ENCODE results near the gene AKR1C8. TPM values are rescaled to one million over a fixed set of nuclear protein-coding genes. Genes with fewer than 3 reads are reported as not detected.
"Not testable (repeated sequence)": the region's sequence is repeated elsewhere in the genome, so short reads cannot be mapped to it uniquely, and the experiment has no call there.

Gene AKR1C8
- under 1 TPM; 0.16 to 0.43 (median 0.25) TPM for polyA plus RNA-seq (ENCODE audit: insufficient read length in 4 of 4)

DNA sequence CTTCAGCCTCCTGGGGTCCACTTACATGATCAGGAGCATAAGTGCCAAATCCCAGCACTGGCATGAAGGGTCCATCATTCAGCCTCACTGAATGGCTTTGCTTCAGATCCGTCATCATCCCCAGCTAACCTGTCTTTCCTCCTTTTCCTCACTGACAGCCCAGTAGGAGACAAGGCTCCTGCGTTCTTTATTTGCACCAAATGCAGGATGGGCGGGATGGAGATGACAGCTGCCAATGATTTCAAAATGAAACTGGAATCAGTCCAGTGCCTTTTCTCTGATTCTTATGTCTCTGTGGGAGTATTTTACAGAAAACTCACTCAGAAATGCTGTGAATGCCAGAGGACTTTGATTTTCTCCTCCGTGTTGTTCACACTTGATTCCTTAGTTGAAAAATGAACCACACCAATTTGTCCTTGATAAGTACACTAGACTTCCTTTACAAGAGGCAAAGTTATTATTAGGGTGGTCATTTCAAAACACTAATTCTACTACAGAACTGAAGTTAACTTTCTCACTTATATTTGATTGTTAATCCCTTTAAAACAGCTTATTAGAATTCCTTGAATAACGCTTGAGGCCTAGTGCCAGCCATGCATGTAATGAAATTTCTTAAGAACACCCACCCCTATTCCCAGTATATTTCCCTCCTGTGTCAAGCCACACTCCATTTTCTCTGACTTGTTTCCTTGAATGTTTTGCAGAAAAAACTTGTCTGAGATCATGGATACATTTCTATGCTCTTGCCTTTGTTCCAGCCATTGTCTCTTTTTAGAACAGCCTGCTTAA lies at the start of gene AKR1C8:
Gene AKR1C8 (minus strand): TSS at position 164 of the 789 bp plus-strand sequence. CDS start 46 bp downstream, at position 118.
- DNase-seq (ENCODE audit: low read depth in 4 of 4, low spot score in 2 of 4), result peak in 1 of 4 donors; percentile 15

DNA sequence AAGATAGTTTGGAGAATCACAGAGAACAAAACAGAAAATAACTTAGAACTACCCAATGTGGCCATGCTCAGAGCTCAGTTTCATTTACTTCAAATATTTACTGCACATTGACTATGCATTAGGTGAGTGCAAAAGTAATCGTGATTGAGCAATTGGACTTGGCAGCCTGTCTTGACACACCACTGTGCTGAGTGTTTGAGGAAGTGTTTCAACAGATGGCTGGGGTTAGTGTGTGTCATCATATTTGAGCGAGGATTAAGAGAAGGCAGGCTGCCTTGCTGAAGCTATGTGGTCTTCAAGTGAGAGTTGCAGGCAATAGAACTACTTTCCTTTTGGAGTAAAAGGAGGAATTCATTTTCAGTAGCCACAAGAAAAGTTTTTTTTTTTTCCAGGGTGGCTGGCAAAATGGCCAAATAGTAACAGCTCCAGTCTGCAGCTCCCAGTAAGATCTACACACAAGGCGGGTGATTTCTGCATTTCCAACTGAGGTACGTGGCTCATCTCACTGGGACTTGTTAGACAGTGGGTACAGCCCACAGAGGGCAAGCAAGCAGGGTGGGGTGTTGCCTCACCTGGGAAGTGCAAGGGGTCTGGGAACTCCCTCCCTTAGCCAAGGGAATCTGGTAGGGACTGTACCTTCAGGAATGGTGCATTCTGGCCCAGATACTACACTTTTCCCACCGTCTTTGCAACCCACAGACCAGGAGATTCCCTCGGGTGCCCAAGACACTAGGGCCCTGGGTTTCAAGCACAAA lies 49.3 kb upstream of the AKR1C8 start:
- no peak for DNase-seq (ENCODE audit: low read depth in 4 of 4, low spot score in 2 of 4)

GRCh38 chr10:5233324-5233723 lies 48.4 kb upstream of the AKR1C8 start:
- no peak for DNase-seq (ENCODE audit: low read depth in 4 of 4, low spot score in 2 of 4)

GRCh38 chr10:5229019-5229418 lies 44.1 kb upstream of the AKR1C8 start:
- no peak for DNase-seq (ENCODE audit: low read depth in 4 of 4, low spot score in 2 of 4)

GRCh38 chr10:5222942-5223341 lies 38.0 kb upstream of the AKR1C8 start:
- not testable (repeated sequence) for DNase-seq (ENCODE audit: low read depth in 4 of 4, low spot score in 2 of 4)

- DNase-seq (ENCODE audit: low read depth in 4 of 4, low spot score in 2 of 4), result no peak
Observed at GRCh38 chr10:5219262-5219661, 34.3 kb upstream of the AKR1C8 start.

DNA sequence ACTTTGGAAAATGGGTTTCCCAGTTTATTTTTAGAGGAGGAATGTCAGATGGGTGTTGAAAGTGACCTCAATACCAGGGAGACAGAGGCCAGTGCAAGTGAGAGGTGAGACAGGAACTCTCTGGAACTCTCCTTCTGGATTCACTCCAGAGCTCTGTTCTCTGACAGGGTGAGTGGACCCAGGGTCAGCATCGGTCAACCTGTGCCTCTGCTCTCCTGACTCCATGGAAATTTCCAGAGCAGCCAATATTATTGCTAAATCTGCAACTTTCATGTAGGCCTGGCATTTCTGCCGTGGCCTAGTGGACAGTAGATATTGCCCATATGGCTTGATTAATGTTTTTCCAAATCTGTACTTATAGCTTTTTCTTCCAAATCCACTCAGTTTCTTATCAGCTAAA lies 31.9 kb upstream of the AKR1C8 start:
- no peak for DNase-seq (ENCODE audit: low read depth in 4 of 4, low spot score in 2 of 4)

DNA sequence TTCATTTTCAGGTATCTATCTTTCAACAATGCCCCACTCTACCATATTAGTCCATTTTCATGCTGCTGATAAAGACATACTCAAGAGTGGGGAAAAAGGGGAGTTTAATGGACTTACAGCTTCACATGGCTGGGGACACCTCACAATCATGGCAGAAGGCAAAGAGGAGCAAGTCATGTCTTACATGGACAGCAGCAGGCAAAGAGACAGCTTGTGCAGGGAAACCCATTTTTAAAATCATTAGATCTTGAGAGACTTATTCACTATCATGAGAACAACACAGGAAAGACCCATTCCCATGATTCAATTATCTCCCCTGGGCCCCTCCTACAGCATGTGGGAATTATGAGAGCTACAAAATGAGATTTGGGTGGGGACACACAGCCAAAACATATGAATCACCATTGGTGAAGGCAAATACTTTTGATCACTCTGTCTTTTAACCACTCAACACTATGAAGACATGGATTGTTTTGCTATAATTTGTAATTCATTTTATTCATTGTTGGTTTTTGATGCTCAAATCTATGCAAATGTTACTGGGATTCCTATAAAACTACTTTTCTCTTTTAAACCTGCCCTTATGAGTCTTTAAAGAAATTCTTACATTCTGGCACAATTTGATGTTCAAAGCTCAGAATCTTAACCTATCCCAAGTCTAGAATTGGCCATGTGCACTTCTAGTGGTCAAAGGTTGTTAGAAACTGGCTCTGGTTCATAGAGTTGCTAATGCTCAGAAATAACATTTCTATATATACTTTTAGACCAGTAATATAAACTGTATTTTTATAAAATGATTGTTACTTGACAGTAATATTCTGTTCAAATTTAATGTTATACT lies 27.0 kb upstream of the AKR1C8 start:
- no peak for DNase-seq (ENCODE audit: low read depth in 4 of 4, low spot score in 2 of 4)

- not testable (repeated sequence) for DNase-seq (ENCODE audit: low read depth in 4 of 4, low spot score in 2 of 4)
Observed at GRCh38 chr10:5210261-5210660, 25.3 kb upstream of the AKR1C8 start.

DNA sequence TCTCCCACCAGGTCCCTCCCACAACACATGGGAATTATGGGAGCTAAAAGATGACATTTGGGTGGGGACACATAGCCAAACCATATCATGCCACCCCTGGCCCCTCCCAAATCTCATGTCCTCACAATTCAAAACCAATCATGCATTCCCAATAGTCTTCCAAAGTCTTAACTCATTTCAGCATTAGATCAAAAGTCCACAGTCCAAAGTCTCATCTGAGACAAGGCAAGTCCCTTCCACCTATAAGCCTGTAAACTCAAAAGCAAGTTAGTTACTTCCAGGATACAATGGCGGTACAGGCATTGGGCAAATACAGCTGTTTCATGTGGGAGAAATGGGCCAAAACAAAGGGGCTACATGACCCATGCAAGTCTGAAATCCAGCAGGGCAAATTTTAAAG lies 24.8 kb upstream of the AKR1C8 start:
- not testable (repeated sequence) for DNase-seq (ENCODE audit: low read depth in 4 of 4, low spot score in 2 of 4)

- no peak for DNase-seq (ENCODE audit: low read depth in 4 of 4, low spot score in 2 of 4)
Observed at GRCh38 chr10:5206799-5207198, 21.8 kb upstream of the AKR1C8 start.

DNA sequence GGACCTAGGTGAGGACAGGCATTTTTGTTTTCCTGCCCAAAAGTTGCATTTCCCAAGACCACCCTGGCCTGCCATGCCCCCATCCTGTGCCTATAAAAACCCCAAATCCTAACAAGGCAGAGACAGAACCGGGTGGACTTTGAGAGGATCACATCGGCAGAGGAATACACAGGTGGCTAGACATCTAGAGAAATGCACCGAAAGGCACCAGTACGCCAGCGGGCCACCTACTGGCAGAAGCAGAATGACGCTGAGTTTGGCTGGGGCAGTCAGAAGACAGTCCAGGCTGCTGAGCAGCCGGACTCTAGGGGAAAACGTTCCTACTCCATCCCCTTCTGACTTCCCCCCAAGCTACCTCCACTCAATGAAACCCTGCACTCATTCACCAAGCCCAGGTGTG lies 14.4 kb upstream of the AKR1C8 start:
- DNase-seq (ENCODE audit: low read depth in 4 of 4, low spot score in 2 of 4), result no peak

- DNase-seq (ENCODE audit: low read depth in 4 of 4, low spot score in 2 of 4), result no peak
Observed at GRCh38 chr10:5198386-5198785, 13.4 kb upstream of the AKR1C8 start.

DNA sequence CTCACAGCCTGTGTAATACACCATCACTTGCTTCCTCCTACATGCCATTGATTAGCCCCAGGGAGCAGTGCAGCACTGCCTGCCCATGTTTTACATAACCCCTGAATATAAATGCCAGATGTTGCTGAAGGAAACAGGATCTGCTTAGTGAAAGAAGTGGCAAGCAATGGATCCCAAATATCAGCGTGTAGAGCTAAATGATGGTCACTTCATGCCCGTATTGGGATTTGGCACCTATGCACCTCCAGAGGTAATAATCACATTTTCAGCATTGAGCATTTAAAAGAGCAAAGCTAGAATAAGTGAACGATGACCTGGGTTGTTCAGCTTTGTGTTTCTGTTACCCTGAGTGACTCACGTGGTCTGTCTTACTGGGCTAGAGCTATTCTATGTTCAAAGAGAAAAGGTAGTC lies 11.8 kb upstream of the AKR1C8 start, which contains the start of gene AKR1C4:
Gene AKR1C4 (plus strand): TSS at position 136 of the 412 bp plus-strand sequence. CDS start 31 bp downstream, at position 167.
- DNase-seq (ENCODE audit: low read depth in 4 of 4, low spot score in 2 of 4), result no peak

DNA sequence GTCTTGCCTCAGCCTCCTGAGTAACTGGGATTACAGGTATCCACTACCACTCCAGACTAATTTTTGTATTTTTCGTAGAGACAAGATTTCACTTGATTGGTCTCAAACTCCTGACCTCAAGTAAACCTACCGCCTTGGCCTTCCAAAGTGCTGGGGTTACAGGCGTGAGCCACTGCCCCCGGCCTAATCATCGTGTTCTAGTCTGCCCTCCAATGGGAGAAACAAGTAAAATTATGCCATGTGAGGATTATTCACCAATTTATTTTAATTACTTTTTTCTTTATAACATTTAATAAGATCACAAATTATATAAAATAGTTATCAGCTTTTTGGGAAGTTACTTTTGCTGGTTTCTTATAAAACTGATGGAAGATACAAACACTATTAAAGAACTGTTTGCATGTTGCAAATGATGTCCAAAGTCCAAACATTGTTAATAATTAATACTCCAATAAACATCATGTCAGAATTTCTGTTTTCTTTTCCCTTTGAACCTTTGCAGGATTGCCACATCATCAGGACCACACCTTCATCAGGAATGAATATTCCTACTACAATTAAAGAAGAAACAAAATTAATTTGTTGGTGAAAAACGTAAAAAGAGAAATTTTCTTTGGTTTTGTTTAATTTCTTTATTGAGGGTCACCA lies 10.9 kb upstream of the AKR1C8 start:
- no peak for DNase-seq (ENCODE audit: low read depth in 4 of 4, low spot score in 2 of 4)

DNA sequence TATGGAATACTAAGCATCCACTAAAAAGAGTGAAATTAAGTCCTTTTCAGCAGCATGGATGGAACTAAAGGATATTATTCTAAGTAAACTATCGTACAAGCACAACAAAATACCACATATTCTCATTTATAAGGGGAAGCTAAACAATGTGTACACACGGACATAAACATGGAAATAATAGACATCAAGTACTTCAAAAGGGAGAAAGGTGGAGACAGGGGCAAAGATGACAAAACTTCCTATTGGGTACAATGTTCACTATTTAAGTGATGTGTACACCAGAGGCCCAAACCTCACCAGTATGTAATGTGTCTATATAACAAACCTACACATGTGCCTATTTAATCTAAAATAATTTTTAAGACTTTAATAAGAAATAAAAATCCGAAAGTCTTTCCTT lies 9.5 kb upstream of the AKR1C8 start:
- DNase-seq (ENCODE audit: low read depth in 4 of 4, low spot score in 2 of 4), result no peak

GRCh38 chr10:5188358-5188757 lies 3.4 kb upstream of the AKR1C8 start:
- no peak for DNase-seq (ENCODE audit: low read depth in 4 of 4, low spot score in 2 of 4)

- DNase-seq (ENCODE audit: low read depth in 4 of 4, low spot score in 2 of 4), result no peak
Observed at GRCh38 chr10:5187867-5188266, 2.9 kb upstream of the AKR1C8 start.

- DNase-seq (ENCODE audit: low read depth in 4 of 4, low spot score in 2 of 4), result no peak
Observed at GRCh38 chr10:5183923-5184322, 1.0 kb downstream of the AKR1C8 start.

DNA sequence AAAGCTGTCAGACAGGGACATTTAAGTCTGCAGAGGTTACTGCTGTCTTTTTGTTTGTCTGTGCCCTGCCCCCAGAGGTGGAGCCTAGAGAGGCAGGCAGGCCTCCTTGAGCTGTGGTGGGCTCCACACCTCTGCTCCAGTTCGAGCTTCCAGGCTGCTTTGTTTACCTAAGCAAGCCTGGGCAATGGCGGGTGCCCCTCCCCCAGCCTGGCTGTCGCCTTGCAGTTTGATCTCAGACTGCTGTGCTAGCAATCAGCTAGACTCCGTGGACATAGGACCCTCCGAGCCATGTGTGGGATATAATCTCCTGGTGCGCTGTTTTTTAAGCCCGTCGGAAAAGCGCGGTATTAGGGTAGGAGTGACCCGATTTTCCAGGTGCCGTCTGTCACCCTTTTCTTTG lies 4.4 kb downstream of the AKR1C8 start:
- not testable (repeated sequence) for DNase-seq (ENCODE audit: low read depth in 4 of 4, low spot score in 2 of 4)

Measured in left renal cortex interstitium (tissue), 4 donors.